NCI-H128 (cell line): Measurements from ENCODE around the gene KRT2.

Source experiments
- DNase-seq: peaks from one replicate; lab custom pipeline; 2025; ENCODE audit not compliant: unreplicated experiment; lab: John Stamatoyannopoulos, UW

KRT2 gene

GRCh38 chr12:52644078-52644415, 8.0 kb downstream of the KRT2 start:
- no peak for DNase-seq

GRCh38 chr12:52643233-52644077, 8.6 kb downstream of the KRT2 start:
- no peak for DNase-seq

GRCh38 chr12:52641468-52641867, 10.5 kb downstream of the KRT2 start:
- DNase-seq = no peak

GRCh38 chr12:52637299-52637698, 14.7 kb downstream of the KRT2 start:
- DNase-seq = no peak

GRCh38 chr12:52636592-52637258, 15.3 kb downstream of the KRT2 start:
- no peak for DNase-seq

- no peak for DNase-seq
Measured at GRCh38 chr12:52636189-52636588, 15.8 kb downstream of the KRT2 start.

- DNase-seq = no peak
Measured at GRCh38 chr12:52634266-52635056, 17.6 kb downstream of the KRT2 start.

GRCh38 chr12:52633383-52633782, 18.6 kb downstream of the KRT2 start:
- DNase-seq = no peak

- DNase-seq = no peak
Measured at GRCh38 chr12:52632656-52633055, 19.4 kb downstream of the KRT2 start.

GRCh38 chr12:52631676-52632459, 20.1 kb downstream of the KRT2 start:
- no peak for DNase-seq

- DNase-seq = no peak
Measured at GRCh38 chr12:52631264-52631663, 20.7 kb downstream of the KRT2 start.

GRCh38 chr12:52630599-52631200, 21.3 kb downstream of the KRT2 start:
- DNase-seq = no peak

- no peak for DNase-seq
Measured at GRCh38 chr12:52630008-52630500, 22.0 kb downstream of the KRT2 start.

- no peak for DNase-seq
Measured at GRCh38 chr12:52629281-52630007, 22.6 kb downstream of the KRT2 start.

- no peak for DNase-seq
Measured at GRCh38 chr12:52628841-52629240, 23.2 kb downstream of the KRT2 start.

- no peak for DNase-seq
Measured at GRCh38 chr12:52628111-52628507, 23.9 kb downstream of the KRT2 start.

- no peak for DNase-seq
Measured at GRCh38 chr12:52627395-52628110, 24.5 kb downstream of the KRT2 start.

- DNase-seq = no peak
Measured at GRCh38 chr12:52622349-52622748, 29.7 kb downstream of the KRT2 start.

GRCh38 chr12:52618866-52619265, 33.1 kb downstream of the KRT2 start:
- DNase-seq = no peak
